K562 treated with DMSO at 1 percent for 24 hours (cell line): ENCODE results near the gene OXER1. TPM values are rescaled to one million over a fixed set of nuclear protein-coding genes. Genes with fewer than 3 reads are reported as not detected.

Source experiments
- total RNA-seq: library from RNA; unstranded; fragments of 300-600 nt; gene quantifications from 2 replicates; pipeline ENCODE4 v1.2.3, GENCODE V29; 2022; ENCODE audit warnings: low read depth; ENCODE audit not compliant: insufficient read depth

Gene OXER1
- total RNA-seq: not detected in 2 replicates

DNA sequence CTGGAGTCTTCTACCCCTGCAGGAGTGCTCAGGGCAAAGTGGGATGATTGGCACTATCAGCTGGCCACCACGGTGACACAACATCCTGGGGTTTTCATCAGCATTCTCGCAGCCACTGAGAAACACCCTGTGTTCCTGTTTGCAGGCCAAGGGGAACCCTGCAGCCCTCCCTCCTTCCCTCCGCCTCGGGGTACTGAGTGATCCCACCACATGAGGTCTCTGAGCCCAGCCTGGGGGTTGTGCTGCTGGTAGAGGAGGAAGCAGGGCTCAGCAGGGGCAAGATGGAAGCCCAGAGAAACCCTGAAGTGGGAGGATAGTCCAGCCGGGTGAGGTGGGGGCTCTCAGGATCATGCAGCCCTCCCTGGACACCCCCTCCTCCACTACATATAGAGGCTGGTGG lies at the start of gene OXER1:
TSS of gene OXER1 (minus strand) at position 40 of the 400 bp plus-strand sequence. CDS start 73 bp downstream, outside the sequence.

GRCh38 chr2:42792583-42793333 lies 28.8 kb upstream of the OXER1 start, which contains the start of gene HAAO:
TSS of gene HAAO (minus strand) at chr2:42792583. CDS start at chr2:42792536, 47 bp downstream.

Other genes with a start within 250 kb of the OXER1 start
- 11.8 and 13.2 TPM in 2 replicates for gene MTA3, start 195.5 kb downstream of the OXER1 start, total RNA-seq
- gene HAAO, start 28.4 kb upstream of the OXER1 start, total RNA-seq: not detected in 2 replicates